PC-9 (cell line): ENCODE results near the gene GASK1B. TPM values are rescaled to one million over a fixed set of nuclear protein-coding genes. Genes with fewer than 3 reads are reported as not detected.

Experiments
- BruUV-seq: library from RNA; stranded (reverse); fragments of 400-500 nt; replicated peaks from 2 replicates; lab custom pipeline; 2021; lab: Mats Ljungman, UMichigan
- CTCF ChIA-PET: fragments of 300-600 bp; sonication (Branson Sonifier 250); formaldehyde crosslinking; loops from one replicate; lab custom pipeline; 2022; ENCODE audit warnings: antibody characterized with exemption; lab: Charles Lee
- POLR2A ChIA-PET: fragments of 300-600 bp; sonication (Branson Sonifier 250); formaldehyde crosslinking; loops from one replicate; lab custom pipeline; 2022; ENCODE audit warnings: antibody characterized with exemption; ENCODE audit not compliant: unreplicated experiment; lab: Charles Lee
- DNase-seq, 2 experiments: peaks; one replicate each; pipeline versions ENCODE4 v3.0.0 to v3.0.0-alpha.2; 2015 to 2022; ENCODE audit warnings: mixed read lengths in 1 of 2
- H2AFZ ChIP-seq: fragments of 200-600 bp; sonication (generic); 2 replicates; pipeline ENCODE4 v1.8.1; 2017; ENCODE audit warnings: antibody characterized with exemption
- H3F3A ChIP-seq: fragments of 200-600 bp; sonication (generic); 2 replicates; pipeline ENCODE4 v1.8.1; 2017; ENCODE audit warnings: antibody characterized with exemption, mild to moderate bottlenecking, low read depth; ENCODE audit not compliant: insufficient read depth
- H3K27ac ChIP-seq: fragments of 200-600 bp; sonication (generic); 2 replicates; pipeline ENCODE4 v1.6.1; 2016; ENCODE audit warnings: mixed run types
- H3K27me3 ChIP-seq: fragments of 200-600 bp; sonication (generic); 2 replicates; pipeline ENCODE4 v1.6.1; 2016; ENCODE audit warnings: low read depth, mixed run types; ENCODE audit not compliant: insufficient read depth
- H3K36me3 ChIP-seq: fragments of 200-600 bp; sonication (generic); 2 replicates; pipeline ENCODE4 v1.6.1; 2016; ENCODE audit warnings: low read depth, mixed run types
- H3K4me1 ChIP-seq: fragments of 200-600 bp; sonication (generic); replicated peaks from 2 replicates; pipeline ENCODE4 v1.6.1; 2016; ENCODE audit warnings: mixed run types; ENCODE audit not compliant: insufficient read depth
- H3K4me2 ChIP-seq: fragments of 200-600 bp; sonication (generic); 2 replicates; pipeline ENCODE4 v1.6.1; 2017; ENCODE audit warnings: mixed run types
- H3K4me3 ChIP-seq: fragments of 200-600 bp; sonication (generic); 2 replicates; pipeline ENCODE4 v1.6.1; 2016; ENCODE audit warnings: mixed run types
- H3K79me2 ChIP-seq: fragments of 200-600 bp; sonication (generic); 2 replicates; pipeline ENCODE4 v1.6.1; 2017; ENCODE audit warnings: low read depth, mixed run types
- H3K9me2 ChIP-seq: fragments of 200-600 bp; sonication (generic); 2 replicates; pipeline ENCODE4 v1.8.1; 2017; ENCODE audit warnings: mild to moderate bottlenecking; ENCODE audit not compliant: insufficient read depth
- H3K9me3 ChIP-seq: fragments of 200-600 bp; sonication (generic); 2 replicates; pipeline ENCODE4 v1.8.1; 2016; ENCODE audit warnings: low read depth; ENCODE audit not compliant: insufficient read depth
- H4K20me1 ChIP-seq: fragments of 200-600 bp; sonication (generic); 2 replicates; pipeline ENCODE4 v1.8.1; 2017; ENCODE audit not compliant: insufficient read depth
- EZH2 ChIP-seq: fragments of 200-600 bp; sonication (generic); IDR thresholded peaks from 2 replicates; pipeline ENCODE4 v1.8.0; 2017; ENCODE audit warnings: antibody characterized with exemption, low read depth
- intact Hi-C: fragments of 100-400 bp; cut with micrococcal nuclease; formaldehyde crosslinking; loops from one replicate; pipeline ENCODE4 v1.10.0; 2022; ENCODE audit not compliant: unreplicated experiment
- total RNA-seq: library from RNA; stranded (reverse); gene quantifications from 2 replicates; pipeline ENCODE4 v1.2.3, GENCODE V29; 2021
- TF ChIP-seq, protein P1 (sequence below): fragments of 200-600 bp; sonication (generic); conservative IDR thresholded peaks from 2 replicates; pipeline ENCODE4 v1.6.1; 2017; ENCODE audit warnings: mixed run types, antibody characterized with exemption, mild to moderate bottlenecking, moderate library complexity

GASK1B gene
- total RNA-seq, 1 experiment from 2014 or later = 4.1 TPM

DNA sequence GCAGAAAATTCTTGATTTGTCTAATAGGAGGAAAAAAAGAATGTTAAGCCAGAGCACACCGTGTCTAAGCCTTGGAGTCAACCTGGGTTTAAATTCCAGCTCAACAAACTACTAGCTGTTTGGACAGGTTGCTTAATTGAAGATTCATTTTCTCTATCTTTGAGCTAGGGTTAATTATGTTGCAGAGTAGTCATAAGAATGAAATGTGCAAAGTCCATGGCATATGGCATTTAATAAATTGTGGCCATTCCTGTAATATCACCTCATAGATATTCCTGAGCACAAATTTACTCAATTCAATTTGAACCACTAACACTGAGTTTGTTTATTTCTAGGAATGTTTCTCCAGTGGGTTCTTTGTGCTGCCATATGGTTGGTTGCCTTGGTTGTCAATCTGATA, 42.0 kb upstream of the GASK1B start:
- no peaks in the 10 kb centered on the region; the same call in 1 of the 2 replicates for H3K4me1 ChIP-seq
- POLR2A ChIA-PET = no interaction called here
- BruUV-seq = no TSS peak

DNA sequence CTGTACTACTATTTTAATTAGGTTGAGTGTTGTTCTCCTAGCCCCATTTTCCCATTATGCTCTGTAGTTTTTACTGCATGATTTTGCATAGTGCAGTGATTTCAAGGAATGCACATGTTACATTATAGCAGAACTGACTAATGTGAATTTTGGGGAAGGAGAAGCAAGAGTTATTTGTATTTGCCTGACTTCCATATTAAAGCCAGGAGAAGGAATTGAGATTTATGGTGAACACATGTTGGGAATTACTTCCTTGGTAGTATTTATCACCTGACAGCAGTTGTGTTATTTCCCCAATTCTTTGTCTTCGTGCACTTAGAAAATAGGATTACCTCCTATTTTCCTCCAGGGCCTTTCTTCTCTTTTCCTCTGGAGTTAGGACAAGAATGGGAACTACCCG, 40.6 kb upstream of the GASK1B start:
- Histone ChIP-seq H3K9me3 (no peaks in the 10 kb centered on the region), H3K4me2 (no peak overlapping the region), H3K9me2 (no peaks in the 10 kb centered on the region; the same call in 1 of the 2 replicates), H3F3A (peaks cover 3% of the 10 kb centered on the region; the same call in 1 of the 2 replicates), H3K4me3 (no peak overlapping the region), H3K27me3 (no peaks in the 10 kb centered on the region), H3K79me2 (no peaks in the 10 kb centered on the region), H2AFZ (no peak overlapping the region), H3K36me3 (no peaks in the 10 kb centered on the region), H4K20me1 (no peaks in the 10 kb centered on the region), H3K27ac (no peak overlapping the region), H3K4me1 (no peaks in the 10 kb centered on the region; the same call in 1 of the 2 replicates)
- POLR2A ChIA-PET = no interaction called here
- intact Hi-C loops = loop anchor here (5.0 kb wide), 1 partner anchor 44 kb away; no protein-coding TSS in a partner anchor
- CTCF ChIA-PET = no interaction called here
- BruUV-seq = no TSS peak
- TF ChIP-seq, protein P1, sequence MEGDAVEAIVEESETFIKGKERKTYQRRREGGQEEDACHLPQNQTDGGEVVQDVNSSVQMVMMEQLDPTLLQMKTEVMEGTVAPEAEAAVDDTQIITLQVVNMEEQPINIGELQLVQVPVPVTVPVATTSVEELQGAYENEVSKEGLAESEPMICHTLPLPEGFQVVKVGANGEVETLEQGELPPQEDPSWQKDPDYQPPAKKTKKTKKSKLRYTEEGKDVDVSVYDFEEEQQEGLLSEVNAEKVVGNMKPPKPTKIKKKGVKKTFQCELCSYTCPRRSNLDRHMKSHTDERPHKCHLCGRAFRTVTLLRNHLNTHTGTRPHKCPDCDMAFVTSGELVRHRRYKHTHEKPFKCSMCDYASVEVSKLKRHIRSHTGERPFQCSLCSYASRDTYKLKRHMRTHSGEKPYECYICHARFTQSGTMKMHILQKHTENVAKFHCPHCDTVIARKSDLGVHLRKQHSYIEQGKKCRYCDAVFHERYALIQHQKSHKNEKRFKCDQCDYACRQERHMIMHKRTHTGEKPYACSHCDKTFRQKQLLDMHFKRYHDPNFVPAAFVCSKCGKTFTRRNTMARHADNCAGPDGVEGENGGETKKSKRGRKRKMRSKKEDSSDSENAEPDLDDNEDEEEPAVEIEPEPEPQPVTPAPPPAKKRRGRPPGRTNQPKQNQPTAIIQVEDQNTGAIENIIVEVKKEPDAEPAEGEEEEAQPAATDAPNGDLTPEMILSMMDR = no peak
- DNase-seq = no peak

More for the DNA sequence above, 42.0 kb upstream of the GASK1B start:
- DNase-seq = no peak
- peaks cover 3% of the 10 kb centered on the region; the same call in 1 of the 2 replicates for H3F3A ChIP-seq
- TF ChIP-seq, protein P1 = no peak
- no peak for TF ChIP-seq EZH2
- H3K9me3 ChIP-seq = no peaks in the 10 kb centered on the region
- H2AFZ ChIP-seq = no peak overlapping the region
- no peaks in the 10 kb centered on the region for H3K79me2 ChIP-seq
- intact Hi-C loops = loop anchor here (5.0 kb wide), 1 partner anchor 42 kb away; no protein-coding TSS in a partner anchor
- H3K27me3 ChIP-seq = no peaks in the 10 kb centered on the region
- no peaks in the 10 kb centered on the region for H3K36me3 ChIP-seq
- H3K27ac ChIP-seq = no peak overlapping the region
- no peak overlapping the region for H3K4me2 ChIP-seq
- no peak overlapping the region for H3K4me3 ChIP-seq
- no peaks in the 10 kb centered on the region; the same call in 1 of the 2 replicates for H3K9me2 ChIP-seq
- no peaks in the 10 kb centered on the region for H4K20me1 ChIP-seq
- CTCF ChIA-PET = no interaction called here

DNA sequence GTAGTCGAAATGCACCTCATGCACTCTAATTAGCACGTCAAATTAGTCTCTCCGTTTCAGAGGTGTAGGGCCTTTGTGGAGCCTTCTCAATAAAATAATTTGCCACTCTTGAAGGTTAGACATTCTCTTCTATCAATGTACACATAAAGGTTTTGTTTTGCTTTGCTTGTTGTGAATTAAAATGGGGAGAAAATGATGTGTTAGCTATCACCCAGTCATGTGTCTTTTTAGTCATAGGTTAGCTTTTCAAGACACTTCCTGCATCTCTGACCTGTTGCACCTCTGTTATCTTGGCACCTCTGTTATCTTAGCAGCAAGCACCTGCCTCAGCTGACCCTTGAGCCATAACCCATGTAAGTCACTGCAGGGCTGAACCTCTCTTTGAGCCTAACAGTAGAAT, 38.4 kb upstream of the GASK1B start:
- no peaks in the 10 kb centered on the region for H4K20me1 ChIP-seq
- H3K9me2 ChIP-seq = no peaks in the 10 kb centered on the region; the same call in 1 of the 2 replicates
- no peaks in the 10 kb centered on the region; the same call in 1 of the 2 replicates for H3K4me1 ChIP-seq
- H3K4me2 ChIP-seq = peak overlapping the region; percentile 95
- no peak for DNase-seq
- no peaks in the 10 kb centered on the region for H3K79me2 ChIP-seq
- peak overlapping the region; percentile 76 for H3K4me3 ChIP-seq
- no TSS peak for BruUV-seq
- H3F3A ChIP-seq = peaks cover 3% of the 10 kb centered on the region; the same call in 1 of the 2 replicates
- POLR2A ChIA-PET = no interaction called here
- H3K27me3 ChIP-seq = no peaks in the 10 kb centered on the region
- CTCF ChIA-PET = no interaction called here
- H3K9me3 ChIP-seq = no peaks in the 10 kb centered on the region
- intact Hi-C loops = loop anchor here (5.0 kb wide), 1 partner anchor 46 kb away; no protein-coding TSS in a partner anchor
- H3K36me3 ChIP-seq = no peaks in the 10 kb centered on the region
- TF ChIP-seq, protein P1 = no peak
- no peak for TF ChIP-seq EZH2
- H2AFZ ChIP-seq = peak overlapping the region; percentile 91
- peak overlapping the region; percentile 86 for H3K27ac ChIP-seq
